HG03354 (cell line): ENCODE results near the gene SESN3.
"Not testable (repeated sequence)": the region's sequence is repeated elsewhere in the genome, so short reads cannot be mapped to it uniquely, and the experiment has no call there.

ENCODE experiments used
- ATAC-seq: cut with Tn5 transposase; IDR thresholded peaks from one replicate; pipeline ENCODE4 v1.9.1; 2021; ENCODE audit warnings: mild to moderate bottlenecking; ENCODE audit not compliant: unreplicated experiment, poor library complexity, severe bottlenecking

The SESN3 gene, protein sequence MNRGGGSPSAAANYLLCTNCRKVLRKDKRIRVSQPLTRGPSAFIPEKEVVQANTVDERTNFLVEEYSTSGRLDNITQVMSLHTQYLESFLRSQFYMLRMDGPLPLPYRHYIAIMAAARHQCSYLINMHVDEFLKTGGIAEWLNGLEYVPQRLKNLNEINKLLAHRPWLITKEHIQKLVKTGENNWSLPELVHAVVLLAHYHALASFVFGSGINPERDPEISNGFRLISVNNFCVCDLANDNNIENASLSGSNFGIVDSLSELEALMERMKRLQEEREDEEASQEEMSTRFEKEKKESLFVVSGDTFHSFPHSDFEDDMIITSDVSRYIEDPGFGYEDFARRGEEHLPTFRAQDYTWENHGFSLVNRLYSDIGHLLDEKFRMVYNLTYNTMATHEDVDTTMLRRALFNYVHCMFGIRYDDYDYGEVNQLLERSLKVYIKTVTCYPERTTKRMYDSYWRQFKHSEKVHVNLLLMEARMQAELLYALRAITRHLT

DNA sequence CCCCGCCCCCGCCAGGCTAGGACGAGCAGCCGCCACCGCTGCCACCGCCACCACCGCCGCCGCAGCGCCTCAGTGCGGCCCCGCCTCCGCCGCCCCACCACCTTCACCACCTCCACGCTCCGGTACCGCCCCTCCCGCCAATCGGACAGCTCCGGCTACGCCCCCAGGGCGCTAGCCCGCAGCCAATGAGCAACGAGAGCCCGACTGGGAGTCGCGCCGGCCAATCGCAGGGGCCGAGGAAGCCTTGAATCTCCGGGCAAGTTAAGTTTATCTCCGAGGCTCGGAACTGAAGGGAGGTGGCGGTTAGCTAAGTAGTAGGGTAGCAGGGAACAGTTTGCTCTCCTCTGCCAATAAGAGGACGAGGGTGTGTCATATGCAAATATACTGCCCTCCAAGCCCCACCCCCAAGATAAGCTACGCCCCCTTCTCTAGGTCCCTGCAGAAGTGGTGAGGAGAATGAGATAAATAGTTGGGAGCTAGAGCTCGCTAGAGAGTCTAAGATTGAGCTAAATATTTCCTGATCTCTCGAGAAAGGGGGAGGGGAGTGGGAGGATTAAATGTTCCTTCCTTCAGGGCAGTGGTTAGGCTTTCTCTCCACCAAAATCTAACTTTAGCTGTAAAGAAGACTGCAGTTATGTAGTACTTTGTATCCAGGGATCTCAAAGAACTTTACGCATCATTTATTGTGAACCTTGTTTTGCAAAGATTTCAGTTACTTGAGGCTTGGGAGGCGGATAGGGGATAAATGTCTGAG, at the start of gene SESN3:
Gene SESN3, minus strand, starts transcription at position 76 of the 754 bp plus-strand sequence. CDS start 342 bp downstream, outside the sequence.
- peak; percentile 95 for ATAC-seq

DNA sequence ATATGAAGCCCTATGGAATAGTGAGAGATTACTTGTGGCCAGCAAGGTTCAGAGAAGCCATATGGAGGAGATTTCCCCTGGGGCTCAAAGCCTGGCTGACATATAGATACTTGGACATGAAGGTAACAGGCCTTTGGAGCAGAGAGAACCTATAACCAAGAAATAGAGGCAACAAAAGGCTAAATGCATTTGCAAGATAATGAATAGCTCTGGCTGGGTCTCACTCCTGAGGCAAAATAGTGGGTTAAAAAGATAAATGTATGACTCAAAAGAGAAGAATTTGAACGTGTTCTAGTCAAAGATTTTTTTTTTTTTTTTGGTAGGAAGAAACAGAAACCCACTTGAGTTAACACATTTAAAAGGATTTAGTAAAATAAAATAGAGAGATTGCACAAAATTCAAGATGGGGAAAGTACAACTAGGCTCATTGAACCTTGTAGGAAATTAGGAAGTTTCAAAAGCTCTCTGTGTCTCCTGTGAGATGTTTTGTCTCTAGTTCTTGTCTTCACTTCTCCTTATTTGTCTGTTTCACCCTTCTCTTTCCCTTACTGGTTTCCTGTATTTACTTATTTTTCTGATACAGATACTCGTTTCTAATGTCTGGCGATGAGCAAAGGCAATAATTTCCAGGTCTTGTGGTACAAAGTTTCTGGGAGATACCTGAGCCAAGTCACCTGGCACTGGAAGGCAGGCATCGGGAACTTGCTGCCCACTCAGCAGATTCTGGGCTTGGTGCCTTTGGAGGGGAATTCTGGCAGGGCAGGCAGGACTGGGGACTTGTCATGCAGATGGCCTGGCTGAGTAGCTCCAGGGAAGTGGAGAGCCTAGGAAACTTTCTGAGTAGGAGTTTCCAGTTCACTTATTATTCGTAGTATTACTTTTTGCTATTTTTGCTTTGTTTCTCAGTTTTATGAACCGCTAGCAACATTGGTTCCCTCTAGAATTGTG, 49.2 kb upstream of the SESN3 start:
- no peak for ATAC-seq

DNA sequence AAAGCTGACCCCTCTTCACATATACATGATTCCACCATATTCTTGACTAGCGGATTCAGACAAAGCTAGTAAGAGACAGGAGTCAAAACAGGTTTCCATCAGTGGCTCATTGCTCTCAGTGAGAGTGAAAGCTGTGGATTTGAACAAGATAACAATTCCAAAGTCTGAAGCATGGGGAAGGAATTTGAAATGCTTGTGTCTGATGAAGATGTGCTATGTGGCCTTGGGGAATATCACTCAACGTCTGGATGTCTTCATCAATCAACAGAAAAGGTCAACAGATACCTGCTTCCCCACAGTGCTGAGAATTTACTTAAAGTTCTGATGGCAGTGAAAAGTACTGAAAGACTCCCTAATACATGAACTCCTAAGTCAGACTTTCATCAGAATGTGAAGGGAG, 46.9 kb upstream of the SESN3 start:
- ATAC-seq, result no peak

DNA sequence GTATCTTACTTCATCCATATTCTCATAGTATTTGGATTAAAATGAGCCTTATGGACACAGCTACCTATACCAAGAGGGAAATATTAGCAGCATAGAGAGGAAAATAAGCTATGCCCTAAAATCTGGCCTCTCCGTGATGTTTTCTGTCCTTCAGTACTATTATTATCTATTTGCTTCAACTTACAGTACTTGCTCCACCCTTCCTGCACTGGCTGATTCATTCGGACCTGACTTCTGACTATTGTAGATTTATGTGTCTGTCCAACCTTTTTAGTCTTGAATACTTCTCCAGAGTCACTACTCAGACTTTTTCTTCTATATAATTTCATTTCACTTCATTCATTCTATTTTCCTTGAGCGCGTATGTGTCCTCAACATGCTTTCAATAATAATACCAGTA, 45.1 kb upstream of the SESN3 start:
- no peak for ATAC-seq

DNA sequence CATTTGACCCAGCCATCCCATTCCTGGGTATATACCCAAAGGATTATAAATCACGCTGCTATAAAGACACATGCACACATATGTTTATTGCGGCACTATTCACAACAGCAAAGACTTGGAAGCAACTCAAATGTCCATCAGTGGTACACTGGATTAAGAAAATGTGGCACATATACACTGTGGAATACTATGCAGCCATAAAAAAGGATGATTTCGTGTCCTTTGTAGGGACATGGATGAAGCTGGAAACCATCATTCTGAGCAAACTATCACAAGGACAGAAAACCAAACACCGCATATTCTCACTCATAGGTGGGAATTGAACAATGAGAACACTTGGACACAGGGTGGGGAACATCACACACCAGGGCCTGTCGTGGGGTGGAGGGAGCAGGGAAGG, 42.6 kb upstream of the SESN3 start:
- ATAC-seq, result not testable (repeated sequence)

DNA sequence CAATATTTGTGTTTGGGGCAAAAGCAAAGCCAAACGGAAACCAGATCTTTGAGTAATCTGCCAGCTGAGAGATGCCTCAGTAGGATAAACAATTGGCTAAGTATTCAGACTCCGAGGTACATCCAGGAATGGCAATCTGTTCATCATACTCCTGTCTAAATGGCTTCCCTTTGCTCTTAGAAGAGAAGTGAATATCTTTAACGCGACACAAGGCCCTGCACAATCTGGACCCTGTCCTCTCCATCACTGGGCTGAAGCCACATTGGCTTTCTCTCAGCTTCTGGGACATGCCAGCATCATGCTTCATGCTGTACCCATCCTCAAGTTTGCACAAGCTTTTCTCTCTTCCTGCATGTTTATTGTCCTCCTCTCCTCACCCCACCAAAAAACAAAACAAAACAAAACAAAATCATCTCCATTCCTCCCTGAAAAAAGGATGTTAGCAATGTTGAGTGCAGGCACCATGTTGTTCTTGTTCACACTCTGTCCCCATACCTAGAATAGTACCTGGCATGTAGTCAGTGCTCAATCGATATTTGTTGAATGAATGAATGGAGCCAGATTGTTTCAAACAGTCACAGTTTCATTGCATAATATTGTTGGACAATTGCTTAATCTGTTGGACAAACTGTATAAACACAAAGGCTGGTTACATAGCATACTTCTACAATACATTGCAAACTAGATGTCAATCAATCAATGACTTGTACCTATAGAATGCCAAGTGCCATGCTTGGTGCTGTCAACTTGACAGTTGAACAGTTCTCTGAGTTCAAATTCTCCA, 38.2 kb upstream of the SESN3 start:
- no peak for ATAC-seq

DNA sequence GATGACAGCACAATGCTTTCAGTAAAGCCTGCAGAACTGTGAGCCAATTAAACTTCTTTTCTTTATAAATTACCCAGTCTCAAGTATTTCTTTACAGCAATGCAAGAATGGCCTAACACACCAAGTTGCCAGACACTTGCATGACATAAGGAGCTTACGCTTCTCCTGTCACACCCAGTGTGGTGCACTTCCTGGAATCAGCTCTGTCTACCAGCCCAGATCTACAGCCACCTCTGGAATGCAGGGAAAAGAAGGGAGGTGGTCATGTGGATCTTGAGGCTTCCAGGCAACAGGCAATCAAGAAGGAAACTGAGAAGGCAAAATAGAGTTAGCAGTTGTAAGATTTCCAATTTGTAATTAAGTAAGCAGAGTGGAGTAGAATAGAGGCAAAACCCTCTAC, 37.4 kb upstream of the SESN3 start:
- ATAC-seq, result no peak

DNA sequence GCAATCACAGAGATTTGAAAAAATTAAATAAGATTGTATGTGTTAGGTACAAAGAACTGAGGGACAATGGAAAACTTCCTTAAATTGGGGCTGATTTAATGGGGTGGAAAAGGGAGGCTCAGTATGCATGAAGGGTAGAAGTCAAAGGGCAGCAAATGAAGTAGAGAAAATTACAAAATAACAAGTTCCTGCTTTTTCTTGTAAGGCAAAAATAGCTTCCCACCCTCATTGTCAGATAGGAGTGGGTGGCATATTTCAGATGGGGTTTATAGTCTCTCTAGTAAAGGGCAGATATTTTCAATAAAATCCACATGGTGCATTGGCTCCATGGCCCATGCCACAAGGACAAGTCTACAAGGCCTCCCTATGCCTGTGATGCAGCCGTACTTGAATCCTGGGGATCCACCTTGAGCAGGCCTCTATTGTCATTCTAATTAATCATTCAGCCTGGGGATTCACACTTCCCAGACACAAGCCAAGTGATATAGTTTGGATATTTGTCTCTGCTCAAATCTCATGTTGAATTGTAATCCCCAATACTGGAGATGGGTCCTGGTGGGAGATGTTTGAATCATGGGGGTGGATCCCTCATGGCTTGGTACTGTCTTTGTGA, 36.7 kb upstream of the SESN3 start:
- no peak for ATAC-seq

DNA sequence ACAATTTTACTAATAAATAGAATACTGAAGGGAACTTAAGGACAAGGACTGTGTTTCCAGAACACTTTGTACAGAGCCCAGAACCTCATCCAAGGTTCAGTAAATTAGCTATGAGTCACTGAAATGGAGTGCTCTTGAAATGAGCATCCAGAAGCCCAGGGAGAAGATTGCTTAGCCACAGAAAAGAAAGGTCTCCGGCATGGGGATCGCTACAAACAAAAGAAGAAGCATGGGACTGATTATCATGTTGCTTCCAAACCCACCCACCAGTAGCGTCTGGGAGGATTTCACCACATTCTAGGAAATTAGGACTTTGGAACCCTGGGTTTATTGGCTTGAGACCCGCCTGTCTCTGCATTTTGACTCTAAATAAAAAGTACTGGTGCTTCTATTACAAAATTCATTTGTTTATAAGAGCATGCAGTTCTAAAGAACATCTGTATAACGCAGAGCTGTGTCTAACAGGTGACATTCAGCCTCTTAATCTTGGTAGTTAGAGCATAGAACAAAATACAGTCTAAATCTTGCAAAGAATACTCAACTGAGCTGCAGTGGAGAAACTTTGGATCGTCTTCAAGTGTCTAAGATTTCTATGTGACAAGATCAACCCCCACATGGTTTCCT, 35.9 kb upstream of the SESN3 start:
- no peak for ATAC-seq

DNA sequence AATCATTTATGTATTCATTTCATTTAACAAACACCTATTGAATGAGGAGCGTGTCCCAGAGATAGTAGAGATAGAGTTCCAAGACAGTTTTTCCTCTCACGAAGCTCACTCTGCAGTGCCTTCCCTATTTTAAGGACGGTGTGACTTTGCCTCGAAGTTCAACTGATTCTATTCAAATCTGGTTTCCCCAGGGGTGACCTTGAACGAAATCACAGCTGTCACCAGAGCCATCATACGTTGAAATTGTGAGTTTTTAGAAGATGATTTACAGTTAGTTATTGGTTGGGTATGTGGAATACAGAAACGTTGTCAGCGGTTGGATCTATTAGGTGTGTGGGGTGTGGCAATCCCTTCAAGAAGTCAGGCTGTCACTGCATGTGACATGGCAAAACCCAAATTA, 33.9 kb upstream of the SESN3 start:
- ATAC-seq, result no peak

DNA sequence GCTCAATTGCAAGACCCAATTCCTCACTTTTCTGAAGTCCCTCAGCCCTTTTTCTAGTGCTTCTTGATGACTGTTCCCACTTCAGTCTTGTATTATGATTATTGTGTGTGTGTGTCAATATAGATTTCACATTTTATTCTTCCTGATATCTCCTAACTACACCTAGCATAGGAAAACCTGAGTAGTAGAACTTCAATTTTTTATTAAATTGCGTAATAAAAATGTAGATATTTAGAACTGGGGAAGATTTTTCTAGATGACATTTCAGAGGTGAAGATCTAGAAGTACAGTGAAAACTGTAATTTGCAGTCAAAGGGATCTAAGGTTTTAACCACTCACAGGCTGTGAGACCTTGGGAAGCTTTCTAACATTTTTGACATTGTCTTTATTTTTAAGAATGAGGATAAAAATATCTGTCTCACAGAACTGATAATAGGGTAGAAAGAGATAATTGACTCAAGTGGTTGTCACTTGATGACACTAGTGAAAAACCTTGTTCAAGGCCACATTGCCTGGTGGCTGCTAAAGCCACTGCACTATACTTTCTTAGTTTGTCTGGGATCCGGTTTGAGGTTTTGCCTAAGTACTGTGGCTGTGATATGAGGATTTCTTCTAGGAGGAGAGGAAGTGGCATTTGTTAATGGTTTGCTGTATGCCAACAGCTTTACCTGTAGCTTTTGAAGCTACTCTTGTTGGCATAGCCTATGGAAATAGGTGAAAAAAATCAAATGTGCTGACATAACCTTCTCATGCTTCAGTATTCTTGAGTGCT, 32.2 kb upstream of the SESN3 start:
- no peak for ATAC-seq

DNA sequence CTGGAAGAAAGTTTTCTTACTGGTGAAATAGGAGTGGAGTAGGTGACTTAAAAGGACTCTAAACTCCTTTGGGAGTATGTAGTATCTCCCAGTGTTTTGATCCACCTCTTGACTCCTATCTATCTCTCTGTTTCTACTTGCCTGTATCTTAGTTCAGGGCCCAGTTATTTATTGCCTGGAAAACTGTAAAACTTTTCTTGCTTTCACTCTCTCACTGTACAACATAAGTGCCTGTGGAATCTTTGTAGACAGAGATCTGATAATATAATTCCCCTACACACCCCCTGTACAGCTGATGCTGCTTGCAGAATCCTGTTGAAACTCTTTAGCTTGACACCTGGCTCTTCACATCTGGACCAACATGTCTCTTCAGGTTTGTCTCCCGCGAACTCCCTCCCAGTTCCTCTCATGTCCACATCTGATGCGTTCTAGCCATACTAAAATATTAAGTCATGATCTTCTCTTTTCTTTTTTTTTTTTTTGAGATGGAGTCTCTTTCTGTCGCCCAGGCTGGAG, 26.5 kb upstream of the SESN3 start:
- ATAC-seq, result no peak

DNA sequence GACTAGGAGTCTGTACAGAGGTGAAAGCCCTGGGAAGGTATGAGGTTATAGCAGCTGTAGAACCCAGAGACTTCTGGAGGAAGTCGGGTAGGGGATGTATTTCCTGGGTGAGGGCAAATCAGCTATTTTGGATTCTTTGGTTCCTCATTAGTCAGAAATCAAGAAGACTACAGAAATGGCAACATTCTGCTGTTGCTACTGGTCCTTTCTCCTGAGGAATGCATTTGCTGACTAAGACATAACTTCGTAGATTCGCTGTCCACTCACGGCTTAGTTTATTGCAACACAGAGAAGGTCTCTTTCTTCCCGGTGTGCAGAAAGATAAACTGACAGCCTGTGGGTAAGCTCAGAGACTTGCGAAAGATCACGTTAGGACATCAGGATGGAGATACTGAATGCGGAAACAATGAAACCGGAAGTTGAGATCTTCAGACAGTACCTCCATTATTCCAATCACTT, 25.3 kb upstream of the SESN3 start:
- no peak for ATAC-seq

DNA sequence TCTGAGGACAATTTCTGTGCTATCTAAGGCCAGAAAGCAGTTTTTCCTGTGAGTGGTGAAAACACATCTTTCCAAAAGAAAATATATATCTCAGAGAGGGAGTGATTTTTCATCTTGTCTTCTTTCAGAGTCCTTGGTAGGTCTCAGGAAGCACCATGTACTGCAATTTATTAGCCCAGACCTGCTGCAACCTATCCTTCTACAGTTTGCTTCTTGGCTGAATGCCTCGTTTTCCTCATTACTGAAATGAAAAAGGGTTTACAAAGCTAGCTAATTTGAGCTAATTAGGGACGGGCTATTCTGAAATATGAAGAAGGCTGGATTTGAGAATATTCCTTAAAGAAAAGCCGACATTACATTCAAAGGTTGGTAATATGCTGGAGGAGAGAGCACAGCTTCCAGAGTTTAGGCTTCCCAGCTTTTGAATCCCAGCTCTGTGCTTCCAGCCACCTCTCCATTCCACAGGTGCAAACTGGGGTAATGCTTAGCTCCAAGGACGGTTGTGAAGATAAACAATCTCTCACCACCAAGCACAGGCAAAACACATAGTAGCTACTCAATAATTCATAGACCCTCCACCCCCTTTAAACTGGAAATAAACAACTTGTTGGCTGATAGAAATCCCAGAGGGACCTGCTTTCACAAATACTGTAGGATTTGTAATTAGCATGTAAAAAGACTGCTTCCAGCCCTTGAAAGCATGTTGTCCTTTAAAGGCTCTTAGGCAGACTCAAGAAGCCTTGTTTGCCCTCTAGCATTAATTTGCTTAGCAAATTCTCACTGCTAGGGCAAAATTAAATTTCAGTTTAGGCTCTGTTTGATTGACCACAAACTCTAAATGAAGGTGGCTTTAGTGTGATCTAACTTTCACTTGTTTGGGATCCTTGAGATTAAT, 24.5 kb upstream of the SESN3 start:
- ATAC-seq, result no peak

DNA sequence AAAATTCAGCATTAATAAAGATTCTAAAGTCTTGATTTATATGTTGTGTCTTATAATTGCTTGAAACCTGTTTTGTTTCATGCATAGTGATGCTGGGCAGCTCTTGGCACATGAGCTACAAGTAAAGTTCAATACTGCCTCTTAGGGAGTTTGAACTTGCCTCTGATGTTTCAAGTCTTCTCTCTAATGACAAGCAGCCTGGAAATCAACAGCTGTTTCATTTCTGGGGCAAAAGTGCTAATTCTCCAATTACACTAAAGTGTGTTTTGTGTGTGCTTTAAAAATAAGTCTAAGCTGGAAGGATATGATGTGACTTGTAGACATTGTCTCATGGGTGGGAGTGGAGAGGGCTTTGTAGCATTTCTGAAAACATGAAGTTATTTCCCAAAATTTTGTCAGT, 23.7 kb upstream of the SESN3 start:
- peak; percentile 20 for ATAC-seq

DNA sequence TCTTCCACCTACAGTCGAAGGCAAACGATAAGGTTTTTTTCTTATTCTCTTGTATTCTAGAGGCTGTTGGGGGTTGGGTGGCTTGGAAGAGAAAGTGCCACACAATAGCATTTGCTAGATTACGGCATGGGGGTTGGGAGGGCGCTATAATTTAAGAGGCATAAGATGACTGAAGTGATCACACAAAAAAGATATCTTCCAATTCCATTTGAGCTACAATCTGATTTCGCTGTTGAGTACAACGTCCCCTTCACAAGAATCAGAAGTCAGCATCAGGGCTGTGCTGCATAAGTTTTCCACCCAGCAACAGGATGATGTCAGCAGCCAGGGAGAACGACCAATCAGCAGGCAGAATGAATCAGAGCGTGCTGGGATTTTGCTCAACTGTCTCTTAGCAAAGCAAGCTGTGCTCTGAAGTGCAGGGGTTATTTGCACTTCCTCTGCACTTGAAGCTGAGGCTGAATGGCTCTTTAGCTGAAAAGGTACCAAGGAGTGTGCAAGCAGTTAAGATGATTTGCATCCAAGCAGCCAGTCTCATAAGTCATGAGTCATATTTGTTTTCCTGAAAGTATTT, 23.2 kb upstream of the SESN3 start:
- ATAC-seq, result peak; percentile 99
